Spinal cord (tissue), 10 donors: ENCODE measurements around the gene SLC35G3. TPM values are rescaled to one million over a fixed set of nuclear protein-coding genes. Genes with fewer than 3 reads are reported as not detected.
"Not testable (repeated sequence)": the region's sequence is repeated elsewhere in the genome, so short reads cannot be mapped to it uniquely, and the experiment has no call there.

Source experiments
- DNase-seq, 6 donors: peaks; one replicate each; pipeline versions ENCODE4 v3.0.0 to v3.0.0-alpha.2; 2013 to 2015; ENCODE audit warnings: low spot score in 6 of 6, low read depth in 4 of 6
- H3K27ac ChIP-seq: one replicate; pipeline ENCODE4 v1.5.1; 2013; ENCODE audit warnings: low read depth, low read length, control low read depth
- H3K27me3 ChIP-seq: one replicate; pipeline ENCODE4 v1.6.1; 2013; ENCODE audit warnings: low read length; ENCODE audit not compliant: control insufficient read depth, insufficient read depth
- H3K36me3 ChIP-seq: one replicate; pipeline ENCODE4 v1.6.1; 2013; ENCODE audit warnings: low read length; ENCODE audit not compliant: control insufficient read depth, insufficient read depth
- H3K4me1 ChIP-seq: one replicate; pipeline ENCODE4 v1.6.1; 2013; ENCODE audit warnings: low read length; ENCODE audit not compliant: control insufficient read depth, insufficient read depth
- H3K4me3 ChIP-seq: one replicate; pipeline ENCODE4 v1.5.1; 2013; ENCODE audit warnings: low read depth, low read length, control low read depth
- H3K9me3 ChIP-seq: one replicate; pipeline ENCODE4 v1.6.1; 2013; ENCODE audit warnings: low read length; ENCODE audit not compliant: control insufficient read depth, insufficient read depth
- WGBS: methylation state at CpG from one replicate; pipeline ENCODE4 v1.1.5; 2013; ENCODE audit warnings: missing lambda C conversion rate; ENCODE audit not compliant: insufficient coverage; 5-methylcytosine and 5-hydroxymethylcytosine counted together
- polyA plus RNA-seq, 2 donors: library from polyadenylated mRNA; unstranded; fragments of 120-200 nt; gene quantifications; one replicate each; pipeline ENCODE4 v1.2.1, GENCODE V29; 2013; ENCODE audit not compliant: insufficient read length in 2 of 2
- total RNA-seq, 2 donors: library from RNA; depleted of rRNA in 1 of 2; stranded (reverse); fragments of 120-200 nt in 1 of 2; fragments of >200 nt in 1 of 2; gene quantifications; one replicate each; pipeline versions ENCODE4 v1.2.3 to v1.2.4, GENCODE V29; 2013 to 2014
- donor health status: healthy.

The SLC35G3 gene
- total and polyA plus RNA-seq, 4 donors = not detected

DNA sequence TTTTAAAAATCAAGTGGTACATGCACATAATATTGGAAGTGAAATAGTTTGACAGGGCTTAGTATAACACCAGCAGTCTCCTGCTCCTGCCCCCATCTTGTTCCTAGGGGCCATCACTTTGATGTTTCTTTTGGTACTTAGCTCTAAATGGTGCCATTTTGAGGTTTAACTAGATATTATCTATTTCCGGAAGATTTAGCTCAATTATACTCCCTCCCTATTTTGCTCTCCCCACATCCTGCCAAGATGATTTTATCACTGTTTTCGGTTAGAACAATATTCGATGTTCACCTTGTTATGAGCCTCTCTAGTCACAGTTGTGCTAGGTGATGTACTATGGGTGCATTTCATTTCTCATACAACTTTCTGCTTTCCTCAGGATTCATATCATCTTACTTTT lies 20.0 kb upstream of the SLC35G3 start:
- H3K27me3 ChIP-seq = peaks cover 2% of the 10 kb centered on the region

DNA sequence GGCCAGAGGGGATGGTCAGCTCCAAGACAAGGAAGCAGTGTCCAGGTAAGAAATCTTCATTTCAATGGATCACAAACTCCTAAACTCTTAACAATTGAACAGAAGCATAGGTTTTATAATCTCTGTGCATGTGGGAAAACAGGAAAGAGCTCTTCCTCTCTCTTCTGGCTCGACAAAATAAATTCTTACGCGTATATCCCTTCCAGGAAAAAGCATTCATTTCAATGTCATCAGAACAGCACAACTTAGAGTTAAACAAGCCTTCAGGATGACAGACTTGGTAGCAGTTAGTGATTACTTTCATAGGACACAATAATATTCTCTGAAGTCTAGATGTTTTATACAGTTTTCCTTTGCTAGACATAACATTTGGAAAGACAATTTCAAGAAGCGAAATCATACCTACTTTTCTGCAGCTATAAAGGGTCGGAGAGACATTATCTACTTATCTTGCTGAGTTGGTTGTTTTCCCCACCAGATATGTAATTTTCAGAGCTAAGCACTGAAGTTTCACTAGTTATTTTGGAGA lies 19.3 kb upstream of the SLC35G3 start:
- H3K36me3 ChIP-seq = no peaks in the 10 kb centered on the region
- H3K27ac ChIP-seq = no peak overlapping the region
- no CpG with 5 or more reads among the region's 5 CpGs for WGBS
- no peak for DNase-seq
- H3K9me3 ChIP-seq = no peaks in the 10 kb centered on the region
- no peak overlapping the region for H3K4me3 ChIP-seq
- peaks cover 2% of the 10 kb centered on the region for H3K27me3 ChIP-seq
- H3K4me1 ChIP-seq = no peaks in the 10 kb centered on the region

More for the DNA sequence above, 20.0 kb upstream of the SLC35G3 start:
- WGBS = no CpG with 5 or more reads among the region's 3 CpGs
- Histone ChIP-seq H3K9me3 (no peaks in the 10 kb centered on the region), H3K4me3 (no peak overlapping the region), H3K36me3 (no peaks in the 10 kb centered on the region), H3K27ac (no peak overlapping the region), H3K4me1 (no peaks in the 10 kb centered on the region)
- DNase-seq = no peak

DNA sequence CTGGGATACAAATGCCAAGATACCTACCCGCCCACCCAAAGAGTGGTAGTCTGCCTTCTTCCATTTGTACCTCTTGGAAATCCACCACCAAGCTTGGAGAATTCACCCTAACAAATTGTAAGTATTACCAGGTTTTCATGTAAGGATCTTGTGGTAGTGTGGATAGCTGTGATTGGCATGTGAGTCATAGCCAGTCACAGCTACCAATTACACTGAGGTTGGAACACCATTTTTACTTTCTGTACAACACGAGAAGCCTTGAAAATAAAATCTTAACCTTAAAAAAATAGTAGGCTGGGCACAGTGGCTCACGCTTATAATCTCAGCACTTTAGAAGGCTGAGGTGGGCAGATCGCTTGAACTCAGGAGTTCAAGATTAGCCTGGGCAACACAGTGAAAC lies 18.5 kb upstream of the SLC35G3 start:
- H3K36me3 ChIP-seq = no peaks in the 10 kb centered on the region
- WGBS = 82% methylated on average over 2 of the region's 4 CpGs
- no peaks in the 10 kb centered on the region for H3K9me3 ChIP-seq
- H3K4me3 ChIP-seq = no peak overlapping the region
- H3K27ac ChIP-seq = no peak overlapping the region
- no peak for DNase-seq
- no peaks in the 10 kb centered on the region for H3K4me1 ChIP-seq
- H3K27me3 ChIP-seq = peaks cover 2% of the 10 kb centered on the region

DNA sequence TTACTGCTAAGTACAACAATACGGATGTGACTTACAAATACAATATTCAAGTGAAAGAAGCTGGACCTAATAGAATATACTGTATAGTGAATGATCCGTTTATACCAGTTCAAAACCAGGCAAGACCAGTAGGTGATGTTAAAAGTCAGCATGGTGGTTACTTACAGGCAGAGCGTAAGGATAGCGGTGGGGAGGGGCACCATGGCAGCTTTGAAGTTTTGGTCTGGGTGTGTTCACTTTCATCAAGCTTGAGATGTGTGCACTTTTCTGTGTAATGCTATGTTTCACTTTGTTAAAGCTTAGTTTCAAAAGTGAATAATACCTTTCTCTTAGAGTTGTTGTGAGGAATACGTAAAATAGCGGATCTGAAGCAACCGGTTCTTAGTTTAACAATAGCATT lies 16.5 kb upstream of the SLC35G3 start:
- no peak overlapping the region for H3K27ac ChIP-seq
- H3K36me3 ChIP-seq = no peaks in the 10 kb centered on the region
- DNase-seq = no peak
- H3K4me1 ChIP-seq = no peaks in the 10 kb centered on the region
- peaks cover 2% of the 10 kb centered on the region for H3K27me3 ChIP-seq
- H3K9me3 ChIP-seq = no peaks in the 10 kb centered on the region
- H3K4me3 ChIP-seq = no peak overlapping the region
- 82% methylated on average over 3 of the region's 7 CpGs for WGBS

DNA sequence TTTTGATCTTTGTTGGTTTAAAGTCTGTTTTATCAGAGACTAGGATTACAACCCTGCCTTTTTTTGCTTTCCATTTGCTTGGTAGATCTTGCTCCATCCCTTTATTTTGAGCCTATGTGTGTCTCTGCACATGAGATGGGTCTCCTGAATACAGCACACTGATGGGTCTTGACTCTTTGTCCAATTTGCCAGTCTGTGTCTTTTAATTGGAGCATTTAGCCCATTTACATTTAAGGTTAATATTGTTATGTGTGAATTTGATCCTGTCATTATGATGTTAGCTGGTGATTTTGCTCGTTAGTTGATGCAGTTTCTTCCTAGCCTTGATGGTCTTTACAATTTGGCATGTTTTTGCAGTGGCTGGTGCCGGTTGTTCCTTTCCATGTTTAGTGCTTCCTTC lies 8.4 kb upstream of the SLC35G3 start:
- not testable (repeated sequence) for H3K4me3 ChIP-seq, H3K27me3 ChIP-seq, H3K27ac ChIP-seq, H3K36me3 ChIP-seq, DNase-seq, H3K9me3 ChIP-seq, H3K4me1 ChIP-seq
- WGBS = no CpG with 5 or more reads among the region's 2 CpGs

DNA sequence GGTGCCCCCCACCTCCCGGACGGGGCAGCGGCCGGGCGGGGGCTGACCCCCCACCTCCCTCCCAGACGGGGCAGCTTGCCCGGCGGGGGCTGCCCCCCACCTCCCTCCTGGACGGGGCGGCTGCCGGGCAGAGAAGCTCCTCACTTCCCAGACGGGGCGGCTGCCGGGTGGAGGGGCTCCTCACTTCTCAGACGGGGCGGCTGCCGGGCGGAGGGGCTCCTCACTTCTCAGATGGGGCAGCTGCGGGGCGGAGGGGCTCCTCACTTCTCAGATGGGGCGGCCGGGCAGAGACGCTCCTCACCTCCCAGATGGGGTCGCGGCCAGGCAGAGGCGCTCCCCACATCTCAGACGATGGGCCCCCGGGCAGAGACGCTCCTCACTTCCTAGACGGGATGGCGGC lies 869 bp upstream of the SLC35G3 start:
- not testable (repeated sequence) for DNase-seq, H3K27ac ChIP-seq, H3K4me1 ChIP-seq, H3K4me3 ChIP-seq, H3K27me3 ChIP-seq, H3K9me3 ChIP-seq, H3K36me3 ChIP-seq
- WGBS = 98% methylated on average over 18 of the region's 31 CpGs

DNA sequence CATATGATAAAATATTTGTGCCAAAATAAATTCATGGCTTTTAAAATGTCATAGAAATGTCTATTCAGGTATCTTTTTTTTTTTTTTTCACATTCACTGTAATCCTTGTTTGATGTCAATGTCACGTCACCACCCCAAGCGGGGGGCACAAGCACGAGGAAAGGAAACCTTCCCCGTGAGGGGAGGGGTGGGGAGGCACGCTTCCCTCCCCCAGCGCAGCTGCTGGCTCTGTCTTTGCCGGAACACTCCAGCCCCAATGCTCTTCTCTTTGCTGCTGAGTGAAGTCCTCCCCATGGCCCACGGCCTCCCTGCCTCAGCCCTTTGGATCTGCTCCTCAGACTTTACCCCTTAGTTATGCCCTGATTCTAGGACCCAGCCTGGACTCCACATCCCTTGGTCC lies 1.5 kb downstream of the SLC35G3 start:
- DNase-seq = no peak
- H3K4me1 ChIP-seq = no peaks in the 10 kb centered on the region
- H3K9me3 ChIP-seq = no peaks in the 10 kb centered on the region
- 92% methylated on average over 3 of the region's 8 CpGs for WGBS
- no peak overlapping the region for H3K4me3 ChIP-seq
- no peak overlapping the region for H3K27ac ChIP-seq
- H3K36me3 ChIP-seq = no peaks in the 10 kb centered on the region
- H3K27me3 ChIP-seq = no peaks in the 10 kb centered on the region

DNA sequence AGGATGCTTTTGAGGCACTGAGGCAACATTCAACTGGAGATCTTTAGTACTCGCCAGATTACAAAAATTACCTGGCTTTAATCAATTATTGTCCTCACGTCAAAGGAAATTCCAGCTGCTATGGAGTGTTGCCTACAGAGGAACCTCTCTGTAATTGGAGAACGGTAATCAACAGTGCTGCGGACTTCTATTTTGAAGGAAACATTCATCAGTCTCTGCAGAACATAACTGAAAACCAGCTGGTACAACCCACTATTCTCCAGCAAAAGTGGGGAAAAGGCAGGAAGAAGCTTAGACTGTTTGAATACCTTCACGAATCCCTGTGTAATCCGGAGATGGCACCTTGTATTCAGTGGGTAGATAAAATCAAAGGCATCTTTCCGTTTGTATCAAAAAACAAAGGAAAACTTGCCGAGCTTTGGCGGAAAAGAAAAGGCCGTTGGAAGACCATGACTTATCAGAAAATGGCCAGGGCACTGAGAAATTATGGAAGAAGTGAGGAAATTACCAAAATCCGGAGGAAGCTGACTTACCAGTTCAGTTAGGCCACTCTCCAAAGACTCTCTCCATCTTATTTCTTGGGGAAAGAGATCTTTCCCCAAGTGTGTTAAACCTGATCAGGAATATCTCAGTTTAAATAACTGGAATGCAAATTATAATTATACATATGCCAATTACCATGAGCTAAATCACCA lies 3.0 kb downstream of the SLC35G3 start:
- H3K27me3 ChIP-seq = no peaks in the 10 kb centered on the region
- no peaks in the 10 kb centered on the region for H3K9me3 ChIP-seq
- DNase-seq = no peak
- no peak overlapping the region for H3K4me3 ChIP-seq
- whole genome bisulfite sequencing = 70% methylated on average over 6 of the region's 11 CpGs
- H3K36me3 ChIP-seq = no peaks in the 10 kb centered on the region
- H3K4me1 ChIP-seq = no peaks in the 10 kb centered on the region
- H3K27ac ChIP-seq = no peak overlapping the region

DNA sequence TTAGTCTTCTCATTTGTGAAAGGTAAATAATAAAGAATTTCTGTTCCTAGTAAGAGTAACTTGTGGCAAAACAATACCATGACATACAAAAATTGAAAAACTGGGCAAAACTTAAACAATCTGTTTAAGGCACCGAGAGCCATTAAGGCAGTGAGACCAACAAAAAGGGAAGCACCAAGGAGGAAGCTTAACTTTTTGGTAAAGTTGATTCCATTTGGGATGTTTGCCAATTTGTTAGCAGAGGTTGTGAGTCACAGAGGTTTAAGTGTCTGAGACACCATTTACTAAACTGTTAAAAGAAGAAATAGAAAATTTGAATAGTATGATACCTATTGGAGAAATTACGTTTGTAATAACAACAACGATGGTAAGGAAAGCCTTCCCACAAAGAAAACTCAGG lies 4.9 kb downstream of the SLC35G3 start:
- Histone ChIP-seq H3K4me1 (no peaks in the 10 kb centered on the region), H3K9me3 (no peaks in the 10 kb centered on the region), H3K4me3 (no peak overlapping the region), H3K36me3 (no peaks in the 10 kb centered on the region), H3K27ac (no peak overlapping the region), H3K27me3 (no peaks in the 10 kb centered on the region)
- DNase-seq = no peak
- 80% methylated on average over 1 of the region's 3 CpGs for WGBS

DNA sequence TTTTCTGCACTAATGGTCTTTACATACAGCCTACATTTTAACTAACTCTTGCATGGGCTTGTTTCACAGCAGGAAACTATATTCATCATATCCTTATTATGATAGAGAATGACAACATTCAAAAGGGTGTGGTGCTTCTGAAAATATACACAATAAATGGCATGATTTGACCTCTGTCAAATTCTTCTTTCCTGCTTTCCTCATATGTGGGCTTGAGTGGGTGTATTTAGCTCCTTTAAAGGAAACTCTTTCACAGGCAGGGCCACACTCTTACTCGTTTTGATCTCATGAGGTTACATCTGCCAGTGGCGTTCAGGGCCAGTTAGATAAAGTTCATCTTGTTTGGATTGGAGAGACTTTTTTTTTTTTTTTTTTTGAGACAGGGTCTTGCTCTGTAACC lies 6.1 kb downstream of the SLC35G3 start:
- no peaks in the 10 kb centered on the region for H3K9me3 ChIP-seq
- WGBS = 40% methylated on average over 1 of the region's 2 CpGs
- H3K4me3 ChIP-seq = no peak overlapping the region
- H3K27ac ChIP-seq = no peak overlapping the region
- no peaks in the 10 kb centered on the region for H3K27me3 ChIP-seq
- no peak for DNase-seq
- no peaks in the 10 kb centered on the region for H3K36me3 ChIP-seq
- no peaks in the 10 kb centered on the region for H3K4me1 ChIP-seq
